ENCODE data around the gene AMDHD2. TPM values are rescaled to one million over a fixed set of nuclear protein-coding genes. Genes with fewer than 3 reads are reported as not detected.
"Not testable (repeated sequence)": the region's sequence is repeated elsewhere in the genome, so short reads cannot be mapped to it uniquely, and the experiment has no call there.

Gene AMDHD2
- total RNA-seq, 1 donor from 2014 or later: 24.6 TPM

DNA sequence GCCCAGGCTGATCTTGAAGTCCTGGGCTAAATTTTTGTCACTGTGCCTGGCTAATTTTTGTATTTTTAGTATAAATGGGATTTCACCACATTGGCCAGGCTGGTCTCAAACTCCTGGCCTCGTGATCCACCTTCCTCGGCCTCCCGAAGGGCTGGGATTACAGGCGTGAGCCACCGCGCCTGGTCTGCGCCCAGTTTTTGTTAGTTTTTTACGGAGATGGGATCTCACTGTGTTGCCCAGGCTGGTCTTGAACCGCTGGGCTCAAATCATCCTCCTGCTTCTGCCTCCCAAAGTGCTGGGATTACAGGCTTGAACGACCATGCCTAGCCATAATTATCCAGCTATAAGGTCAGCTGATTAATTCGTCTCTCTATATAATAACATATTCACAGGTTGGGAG lies 13.7 kb downstream of the AMDHD2 start:
- no peak for DNase-seq

DNA sequence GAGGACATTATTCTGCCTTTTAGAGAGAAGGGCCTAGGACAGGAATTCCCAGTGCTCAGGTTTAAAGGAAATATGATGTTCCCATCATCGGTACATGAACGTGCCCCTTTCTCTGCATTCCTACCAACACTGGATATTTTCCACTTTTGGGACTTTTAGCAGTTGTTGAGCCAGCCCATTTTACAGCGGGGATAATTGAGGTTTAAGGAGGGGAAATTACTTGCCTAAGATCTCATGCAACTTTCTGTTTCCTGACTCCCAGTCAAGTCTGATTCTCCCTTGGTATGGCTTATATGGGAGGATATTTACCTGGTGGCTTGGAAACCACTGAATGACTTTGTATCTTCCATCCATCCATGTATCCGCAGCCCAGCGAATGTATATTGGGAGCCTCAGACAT lies 14.2 kb downstream of the AMDHD2 start:
- not testable (repeated sequence) for DNase-seq

DNA sequence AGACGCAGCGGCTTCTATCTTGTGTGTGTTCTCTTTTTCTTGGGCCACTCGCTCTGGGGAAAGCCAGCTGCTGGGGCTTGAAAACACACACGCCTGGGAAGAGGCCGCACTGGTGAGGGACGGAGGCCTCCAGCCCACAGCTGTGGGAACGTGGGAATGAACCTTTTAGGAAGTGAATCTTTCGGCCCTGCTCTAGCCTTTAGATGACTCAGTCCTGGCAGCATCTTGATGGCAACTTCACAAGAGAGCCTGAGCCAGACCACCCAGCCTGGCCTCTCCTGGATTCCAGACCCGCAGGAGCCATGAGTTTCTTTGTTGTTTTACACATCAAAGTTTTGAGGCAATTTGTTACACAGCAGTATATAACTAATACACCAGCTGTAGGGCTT lies 15.4 kb downstream of the AMDHD2 start:
- peak; percentile 45 for DNase-seq

- peak; percentile 98 for DNase-seq
These were observed 17.5 kb downstream of the AMDHD2 start, which contains the start of gene PDPK1 for GRCh38 chr16:2537451-2538379. Gene PDPK1, plus strand, starts transcription at chr16:2538021. Its CDS starts 92 bp downstream, at chr16:2538113.

- DNase-seq: not testable (repeated sequence)
These were observed 19.1 kb downstream of the AMDHD2 start for GRCh38 chr16:2539192-2539844.

DNA sequence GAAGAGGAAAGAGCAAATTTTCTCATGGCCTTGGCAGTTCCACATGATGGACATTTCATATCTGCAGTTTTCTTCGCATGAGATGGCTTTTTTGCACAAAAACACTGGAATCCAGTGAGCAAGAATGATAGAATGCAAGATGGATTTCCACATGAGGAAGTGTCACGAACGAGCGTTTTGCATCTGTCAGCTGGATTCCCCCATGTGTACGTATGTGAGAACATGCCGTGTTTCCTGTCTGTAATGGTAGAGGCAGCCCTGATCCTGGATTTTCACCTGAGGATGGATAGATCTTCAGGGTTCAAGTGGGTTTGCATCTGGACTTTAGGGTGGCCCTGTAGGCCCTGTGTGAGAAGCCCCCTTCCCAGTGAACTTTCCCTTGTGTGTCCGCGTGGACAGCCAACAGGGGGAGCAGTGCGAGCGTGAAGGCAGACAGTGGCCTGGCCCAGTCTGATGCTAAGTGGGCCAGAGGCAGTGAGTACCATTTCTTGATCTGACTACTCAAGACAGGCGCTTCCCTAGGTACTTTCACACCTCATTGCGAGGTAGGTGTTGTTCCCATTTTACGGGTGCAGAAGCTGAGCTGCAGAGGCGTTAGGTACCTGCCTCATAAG lies 19.8 kb downstream of the AMDHD2 start:
- DNase-seq: not testable (repeated sequence)

GRCh38 chr16:2540912-2541311 lies 20.7 kb downstream of the AMDHD2 start:
- DNase-seq: not testable (repeated sequence)

- DNase-seq: peak; percentile 32
These were observed 21.2 kb downstream of the AMDHD2 start for GRCh38 chr16:2541409-2541808.

GRCh38 chr16:2543771-2544170 lies 23.6 kb downstream of the AMDHD2 start:
- DNase-seq: not testable (repeated sequence)

GRCh38 chr16:2550283-2550878 lies 30.2 kb downstream of the AMDHD2 start:
- DNase-seq: not testable (repeated sequence)

DNA sequence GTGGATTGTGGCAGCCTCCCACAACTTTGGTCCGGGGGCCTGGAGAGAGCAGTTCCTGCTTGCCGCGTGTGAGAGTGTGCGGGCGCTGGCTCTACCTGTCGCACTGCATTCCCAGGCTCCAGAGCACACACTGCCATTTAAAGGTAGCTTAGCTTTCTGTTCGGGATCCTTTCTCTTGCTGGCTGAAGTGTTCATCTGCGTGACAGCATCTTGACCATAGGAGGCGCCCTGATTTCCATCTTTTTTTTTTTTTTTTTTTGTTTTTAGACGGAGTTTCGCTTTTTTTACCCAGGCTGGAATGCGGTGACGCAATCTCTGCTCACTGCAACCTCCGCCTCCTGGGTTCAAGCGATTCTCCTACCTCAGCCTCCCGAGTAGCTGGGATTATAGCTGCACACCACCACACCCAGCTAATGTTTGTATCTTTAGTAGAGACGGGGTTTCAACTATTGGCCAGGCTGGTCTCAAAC lies 31.3 kb downstream of the AMDHD2 start:
- DNase-seq: not testable (repeated sequence)

GRCh38 chr16:2554709-2555425 lies 34.7 kb downstream of the AMDHD2 start:
- DNase-seq: not testable (repeated sequence)

GRCh38 chr16:2557150-2557549 lies 37.0 kb downstream of the AMDHD2 start:
- DNase-seq: not testable (repeated sequence)

DNA sequence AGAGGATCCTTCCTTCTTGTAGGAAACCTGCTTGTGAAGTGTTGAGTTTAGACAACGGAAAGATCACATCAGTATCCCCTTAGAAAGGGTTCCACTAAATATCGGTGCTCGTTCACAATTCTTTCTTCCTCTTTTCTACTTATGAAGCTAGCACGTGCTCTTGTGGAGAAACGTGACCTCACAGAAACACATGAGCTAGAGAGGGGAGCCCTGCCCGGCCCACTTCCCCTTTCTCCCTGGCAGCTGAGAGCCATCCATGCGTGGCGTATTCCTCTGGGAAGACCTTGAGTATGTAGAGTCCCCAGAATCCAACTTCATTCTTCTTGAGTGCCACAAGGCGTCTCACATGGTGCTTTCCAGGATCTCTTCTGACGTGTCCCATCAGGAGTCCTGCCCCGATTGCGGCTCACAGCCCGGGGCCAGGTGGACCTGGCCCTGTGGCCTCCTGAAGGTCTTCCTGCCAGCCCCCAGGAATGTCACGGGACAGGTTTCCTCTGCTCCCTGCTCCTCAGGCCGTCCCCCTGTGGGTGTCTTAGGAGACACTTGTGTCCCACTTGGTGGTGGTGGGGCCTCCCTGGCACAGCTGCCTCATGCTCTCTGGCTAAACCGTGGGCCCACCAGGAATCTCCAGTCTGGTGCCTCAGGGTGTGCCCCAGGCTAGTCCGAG lies 40.1 kb downstream of the AMDHD2 start:
- not testable (repeated sequence) for DNase-seq

GRCh38 chr16:2560798-2561133 lies 40.6 kb downstream of the AMDHD2 start:
- not testable (repeated sequence) for DNase-seq

DNA sequence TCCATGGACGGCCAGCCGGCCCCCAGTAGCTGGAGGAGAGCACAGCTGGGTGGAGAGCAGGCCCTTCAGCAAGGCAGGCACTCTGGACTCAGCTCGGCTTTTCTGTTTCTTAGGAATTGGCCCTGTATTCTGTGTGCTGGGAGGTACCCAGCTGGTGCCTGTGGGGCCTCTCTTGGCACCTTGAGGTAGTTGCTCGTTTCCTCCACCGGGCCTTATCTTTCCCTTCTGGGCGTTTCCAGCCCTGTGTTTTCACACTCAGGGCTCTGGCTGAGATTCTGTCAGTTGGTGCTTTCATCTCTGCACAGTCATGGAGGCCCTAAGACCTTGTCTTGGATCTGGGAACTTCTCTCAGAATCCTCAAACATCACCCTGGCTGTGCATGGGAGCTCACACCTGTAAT lies 47.3 kb downstream of the AMDHD2 start:
- not testable (repeated sequence) for DNase-seq

DNA sequence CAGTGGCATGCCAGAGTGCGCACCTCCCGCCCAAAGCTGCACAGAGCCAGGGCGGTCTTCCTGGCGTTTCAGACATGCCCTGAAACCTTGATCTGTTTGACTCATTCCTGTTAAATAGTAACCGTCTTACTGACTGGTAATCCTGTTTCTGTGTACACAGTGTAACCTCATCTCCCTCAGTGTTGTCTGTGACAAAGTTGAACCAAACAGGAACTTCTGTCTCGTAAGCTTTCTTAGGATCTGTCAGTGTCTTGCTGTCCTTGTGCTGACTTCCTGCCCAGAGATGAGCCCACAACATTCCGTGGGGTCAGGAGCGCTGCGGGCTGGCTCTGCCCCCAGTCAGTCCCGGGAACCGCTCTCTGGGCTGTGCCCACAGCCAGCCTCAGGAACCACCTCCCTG lies 48.4 kb downstream of the AMDHD2 start:
- DNase-seq: not testable (repeated sequence)

DNA sequence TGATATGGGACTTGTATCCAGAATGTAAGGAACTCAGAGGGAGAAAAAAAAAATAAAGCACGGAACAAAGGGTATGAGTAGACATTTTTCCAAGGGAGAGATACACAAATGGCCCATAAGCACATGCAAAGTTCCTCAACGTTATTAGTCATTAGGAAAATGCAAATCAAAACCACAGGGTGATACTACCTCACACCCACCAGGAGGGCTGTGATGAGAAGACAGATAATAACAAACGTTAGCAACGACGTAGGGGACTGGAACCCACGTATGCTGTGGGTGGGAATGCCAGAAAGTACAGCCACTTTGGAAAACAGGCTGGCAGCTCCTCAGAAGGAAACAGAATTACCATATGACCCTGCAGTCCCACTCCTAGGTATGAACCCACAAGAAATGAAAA lies 52.5 kb downstream of the AMDHD2 start:
- not testable (repeated sequence) for DNase-seq

DNA sequence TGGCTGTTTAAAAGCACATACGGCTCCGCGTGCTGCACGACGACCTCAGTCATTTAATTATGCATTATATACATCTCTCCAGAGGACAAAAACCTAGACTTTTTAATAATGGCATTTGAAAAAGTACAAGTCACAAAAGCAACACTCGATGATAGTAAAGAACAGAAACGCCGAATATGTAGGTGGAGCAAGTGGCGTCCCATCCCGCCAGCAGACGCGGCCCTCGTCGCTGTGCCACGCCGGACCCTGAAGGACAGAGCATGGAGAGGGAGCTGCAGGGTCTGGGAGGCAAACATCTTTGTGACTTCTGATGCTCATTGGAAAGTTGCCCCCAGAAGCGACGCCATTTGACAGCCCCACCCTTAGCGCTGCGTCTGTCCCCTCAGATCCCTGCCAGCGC lies 55.7 kb downstream of the AMDHD2 start:
- DNase-seq: not testable (repeated sequence)

DNA sequence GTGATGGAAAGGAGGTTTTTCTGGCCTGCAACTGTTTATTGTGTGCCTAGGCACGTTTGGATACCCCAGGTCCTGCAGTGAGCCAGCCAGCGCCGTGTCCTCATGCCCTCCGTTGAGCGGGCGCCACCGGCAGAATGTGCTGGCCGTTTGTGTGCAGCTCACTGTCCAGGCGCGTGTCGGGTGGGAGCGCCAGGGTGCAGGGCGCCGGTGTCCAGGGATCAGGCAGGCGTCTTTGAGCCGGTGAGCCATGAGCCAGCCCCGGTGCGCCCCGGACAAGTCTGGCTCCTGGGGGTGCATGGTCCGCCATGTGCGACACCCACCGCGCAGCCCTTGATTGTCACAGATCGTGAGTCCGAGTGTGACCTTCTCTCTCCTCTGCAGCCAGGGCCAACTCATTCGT lies 56.9 kb downstream of the AMDHD2 start:
- DNase-seq: not testable (repeated sequence)

DNA sequence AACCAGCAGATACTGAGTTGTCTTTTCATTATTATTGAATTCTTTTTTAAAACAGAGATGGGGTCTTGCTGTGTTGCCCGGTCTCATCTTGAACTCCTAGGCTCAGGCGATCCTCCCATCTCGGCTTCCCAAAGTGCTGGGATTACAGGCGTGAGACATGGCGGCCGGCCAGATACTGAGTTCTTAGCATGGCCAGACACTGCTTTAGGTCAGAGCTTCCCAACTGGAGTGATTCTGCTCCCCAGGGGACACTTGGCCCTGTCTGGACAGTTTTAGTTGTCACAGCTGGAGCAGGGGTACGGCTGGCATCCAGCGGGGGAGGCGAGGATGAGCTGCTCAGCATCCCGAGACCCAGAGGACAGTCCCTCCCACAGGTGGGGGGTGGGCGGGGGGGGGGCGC lies 58.7 kb downstream of the AMDHD2 start:
- not testable (repeated sequence) for DNase-seq
